ENCODE results near the gene PIK3CG.

DNA sequence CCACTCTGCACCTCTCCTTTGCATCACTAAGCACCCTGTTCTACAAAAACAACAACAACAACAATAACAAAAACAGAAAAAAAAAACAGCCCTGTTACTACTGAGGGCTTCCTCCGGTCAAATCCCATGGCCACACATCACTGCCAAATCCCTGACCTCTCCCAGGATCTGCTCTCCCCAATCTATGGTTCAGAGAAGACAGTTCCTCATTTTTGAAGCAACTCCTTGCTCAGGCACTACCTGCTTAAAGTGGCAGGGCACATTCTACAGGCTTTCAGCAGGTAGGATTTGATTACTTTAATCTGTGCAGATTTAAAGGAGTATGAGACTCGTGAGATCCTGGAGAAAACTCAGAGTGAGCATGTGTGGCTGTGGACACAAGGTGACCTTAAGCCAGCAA, 46.9 kb downstream of the PIK3CG start:
- TF ChIP-seq, protein P1, sequence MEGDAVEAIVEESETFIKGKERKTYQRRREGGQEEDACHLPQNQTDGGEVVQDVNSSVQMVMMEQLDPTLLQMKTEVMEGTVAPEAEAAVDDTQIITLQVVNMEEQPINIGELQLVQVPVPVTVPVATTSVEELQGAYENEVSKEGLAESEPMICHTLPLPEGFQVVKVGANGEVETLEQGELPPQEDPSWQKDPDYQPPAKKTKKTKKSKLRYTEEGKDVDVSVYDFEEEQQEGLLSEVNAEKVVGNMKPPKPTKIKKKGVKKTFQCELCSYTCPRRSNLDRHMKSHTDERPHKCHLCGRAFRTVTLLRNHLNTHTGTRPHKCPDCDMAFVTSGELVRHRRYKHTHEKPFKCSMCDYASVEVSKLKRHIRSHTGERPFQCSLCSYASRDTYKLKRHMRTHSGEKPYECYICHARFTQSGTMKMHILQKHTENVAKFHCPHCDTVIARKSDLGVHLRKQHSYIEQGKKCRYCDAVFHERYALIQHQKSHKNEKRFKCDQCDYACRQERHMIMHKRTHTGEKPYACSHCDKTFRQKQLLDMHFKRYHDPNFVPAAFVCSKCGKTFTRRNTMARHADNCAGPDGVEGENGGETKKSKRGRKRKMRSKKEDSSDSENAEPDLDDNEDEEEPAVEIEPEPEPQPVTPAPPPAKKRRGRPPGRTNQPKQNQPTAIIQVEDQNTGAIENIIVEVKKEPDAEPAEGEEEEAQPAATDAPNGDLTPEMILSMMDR (IDR thresholded peaks at IDR 0.05): no peak
- no peak for TF ChIP-seq POLR2A (IDR thresholded peaks at IDR 0.05)
